Upper lobe of left lung (tissue), 6 donors: ENCODE data around the gene TMED7. TPM values are rescaled to one million over a fixed set of nuclear protein-coding genes. Genes with fewer than 3 reads are reported as not detected.

Experiments
- ATAC-seq, 2 donors: fragments of 200-7000 bp; cut with Tn5 transposase; one replicate each; pipeline ENCODE4 v1.9.1; 2022; ENCODE audit warnings: mild to moderate bottlenecking in 2 of 2, moderate library complexity in 2 of 2; ENCODE audit not compliant: low FRiP score in 2 of 2
- DNase-seq, 2 donors: peaks; one replicate each; pipeline ENCODE4 v3.0.0-alpha.2; 2019 to 2020
- H3K27ac ChIP-seq, 4 donors: fragments of 200-600 bp; sonication (generic); one replicate each; pipeline ENCODE4 v1.5.1; 2016 to 2019
- H3K27me3 ChIP-seq, 4 donors: fragments of 200-600 bp; sonication (generic); one replicate each; pipeline ENCODE4 v1.5.1; 2017 to 2019
- H3K36me3 ChIP-seq, 4 donors: fragments of 200-600 bp; sonication (generic); one replicate each; pipeline ENCODE4 v1.5.1; 2016 to 2019
- H3K4me1 ChIP-seq, 4 donors: fragments of 200-600 bp; sonication (generic); one replicate each; pipeline ENCODE4 v1.5.1; 2018 to 2019
- H3K4me3 ChIP-seq, 4 donors: fragments of 200-600 bp; sonication (generic); one replicate each; pipeline ENCODE4 v1.5.1; 2017 to 2019; ENCODE audit warnings: mild to moderate bottlenecking in 2 of 4, moderate library complexity in 1 of 4
- H3K9me3 ChIP-seq, 4 donors: fragments of 200-600 bp; sonication (generic); one replicate each; pipeline ENCODE4 v1.5.1; 2018 to 2019
- EP300 ChIP-seq, 4 donors: sonication (generic); formaldehyde crosslinking; IDR thresholded peaks; one replicate each; pipeline ENCODE4 v1.5.1; 2017; ENCODE audit warnings: antibody characterized with exemption in 4 of 4, control low read depth in 2 of 4
- POLR2A ChIP-seq, 4 donors: fragments of 450-650 bp; IDR thresholded peaks; one replicate each; pipeline ENCODE4 v1.5.1; 2016 to 2017; ENCODE audit warnings: antibody characterized with exemption in 4 of 4, mild to moderate bottlenecking in 2 of 4
- POLR2AphosphoS5 ChIP-seq, 2 donors: sonication (generic); formaldehyde crosslinking; IDR thresholded peaks; one replicate each; pipeline ENCODE4 v1.5.1; 2017; ENCODE audit warnings: antibody characterized with exemption in 2 of 2
- WGBS, 2 donors: methylation state at CpG; one replicate each; pipeline ENCODE4 v1.1.5; 2017 to 2018; 5-methylcytosine and 5-hydroxymethylcytosine counted together
- total RNA-seq, 6 donors: library from RNA; depleted of rRNA in 4 of 6; stranded (reverse); fragments of >200 nt in 4 of 6; gene quantifications; one replicate each; pipeline versions ENCODE4 v1.1.0 to v1.2.1, GENCODE V29; 2016 to 2021
- TF ChIP-seq, protein P1 (sequence below), 6 experiments: fragments of 450-650 bp in 4 of 6; fragments of 200-600 bp in 2 of 6; sonication (generic) in 2 of 6; IDR thresholded peaks; one replicate each; pipeline ENCODE4 v1.5.1; 2016 to 2019; ENCODE audit warnings: antibody characterized with exemption in 6 of 6
- donor health status: DM: no; HTN: no; CAD: no; lungs with moderate emphysema.
- donor health status: DM: no; HTN: yes; CAD: no; lungs with severe emphysema.

Gene TMED7
- total RNA-seq, 6 donors from 2014 or later, result 16.8 to 116 (median 99.6) TPM

DNA sequence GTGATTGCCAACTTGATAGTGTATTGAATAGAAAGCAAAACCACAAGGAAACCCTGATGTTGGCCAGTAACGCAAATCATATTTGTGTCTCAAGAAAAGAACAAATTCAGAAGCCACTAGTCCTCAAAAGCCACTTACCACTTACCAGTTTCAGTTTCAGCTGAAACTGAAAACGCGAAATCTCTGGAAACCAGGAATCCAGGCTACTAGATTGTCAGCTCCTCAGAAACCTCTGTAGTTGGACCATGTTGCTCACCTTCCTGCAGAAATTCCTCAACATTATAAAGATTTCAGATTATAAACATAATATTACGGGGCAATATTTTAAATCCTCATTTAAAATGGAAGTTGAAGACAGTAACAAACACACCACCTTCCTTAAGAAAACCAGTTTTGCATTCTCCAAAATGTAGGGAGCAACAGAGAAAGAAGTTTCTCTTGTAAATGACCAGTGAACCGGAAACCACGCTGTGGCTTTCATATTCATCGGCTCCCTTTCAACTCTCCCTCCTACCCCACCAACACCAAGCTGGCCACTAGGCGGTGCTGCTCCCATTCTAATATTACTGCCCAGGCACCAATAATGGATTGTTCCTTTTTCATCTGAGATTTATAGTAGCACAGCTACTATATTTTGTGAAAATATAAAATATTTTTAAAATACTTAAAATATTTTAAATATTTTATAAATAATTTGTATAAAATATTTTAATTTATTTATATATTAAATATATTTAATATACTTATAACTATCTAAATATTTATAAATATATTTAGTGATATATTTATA lies 8.7 kb upstream of the TMED7 start:
- H3K27ac ChIP-seq, result peak overlapping the region; percentile 11 to 80 (median 78)
- H3K36me3 ChIP-seq, result no peaks in the 10 kb centered on the region
- no peaks in the 10 kb centered on the region for H3K9me3 ChIP-seq
- WGBS, 2 donors, result 2 to 3% methylated on average over 8 of the region's 8 CpGs
- no peak for TF ChIP-seq POLR2A (IDR thresholded peaks at IDR 0.05)
- TF ChIP-seq, protein P1, sequence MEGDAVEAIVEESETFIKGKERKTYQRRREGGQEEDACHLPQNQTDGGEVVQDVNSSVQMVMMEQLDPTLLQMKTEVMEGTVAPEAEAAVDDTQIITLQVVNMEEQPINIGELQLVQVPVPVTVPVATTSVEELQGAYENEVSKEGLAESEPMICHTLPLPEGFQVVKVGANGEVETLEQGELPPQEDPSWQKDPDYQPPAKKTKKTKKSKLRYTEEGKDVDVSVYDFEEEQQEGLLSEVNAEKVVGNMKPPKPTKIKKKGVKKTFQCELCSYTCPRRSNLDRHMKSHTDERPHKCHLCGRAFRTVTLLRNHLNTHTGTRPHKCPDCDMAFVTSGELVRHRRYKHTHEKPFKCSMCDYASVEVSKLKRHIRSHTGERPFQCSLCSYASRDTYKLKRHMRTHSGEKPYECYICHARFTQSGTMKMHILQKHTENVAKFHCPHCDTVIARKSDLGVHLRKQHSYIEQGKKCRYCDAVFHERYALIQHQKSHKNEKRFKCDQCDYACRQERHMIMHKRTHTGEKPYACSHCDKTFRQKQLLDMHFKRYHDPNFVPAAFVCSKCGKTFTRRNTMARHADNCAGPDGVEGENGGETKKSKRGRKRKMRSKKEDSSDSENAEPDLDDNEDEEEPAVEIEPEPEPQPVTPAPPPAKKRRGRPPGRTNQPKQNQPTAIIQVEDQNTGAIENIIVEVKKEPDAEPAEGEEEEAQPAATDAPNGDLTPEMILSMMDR (IDR thresholded peaks at IDR 0.05), result peak; percentile 72 to 91 (median 84)
- no peak for TF ChIP-seq POLR2AphosphoS5 (IDR thresholded peaks at IDR 0.05)
- no peak for TF ChIP-seq EP300 (IDR thresholded peaks at IDR 0.05)
- peak overlapping the region in 3 of 4 donors; percentile 33 to 43 (median 35) for H3K4me3 ChIP-seq
- DNase-seq (peak in 1 of 2 donors; percentile 87), ATAC-seq (peak; percentile 94 to 97)
- no peaks in the 10 kb centered on the region for H3K27me3 ChIP-seq
- H3K4me1 ChIP-seq, result peaks cover 0 to 6% (median 4%) of the 10 kb centered on the region in 4 donors

DNA sequence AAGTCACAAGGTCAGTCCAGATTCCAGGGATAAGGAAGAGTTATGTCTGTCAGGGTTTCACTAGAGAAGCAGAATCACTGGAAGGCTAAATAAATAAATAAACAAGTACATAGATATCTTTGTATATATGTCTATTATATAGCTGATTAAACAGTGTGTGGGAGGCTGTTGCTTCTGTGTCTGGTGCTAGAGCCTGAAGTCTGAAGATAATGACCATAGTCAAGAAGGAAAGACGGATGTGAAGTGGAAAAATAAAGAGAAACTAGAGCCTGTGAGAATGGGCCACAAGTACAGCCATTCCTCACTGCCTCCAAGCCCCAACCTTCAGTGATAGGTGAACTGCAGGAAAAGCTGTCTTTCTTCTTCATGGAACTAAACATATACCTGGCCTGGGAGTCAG lies 4.1 kb upstream of the TMED7 start:
- DNase-seq, result no peak
- TF ChIP-seq EP300 (IDR thresholded peaks at IDR 0.05), result no peak
- no peak for TF ChIP-seq POLR2A (IDR thresholded peaks at IDR 0.05)
- TF ChIP-seq, protein P1 (IDR thresholded peaks at IDR 0.05), result no peak
- TF ChIP-seq POLR2AphosphoS5 (IDR thresholded peaks at IDR 0.05), result no peak
- no peak overlapping the region for H3K27ac ChIP-seq
- no peak overlapping the region for H3K4me3 ChIP-seq
- 87 to 97% methylated on average over 1 of the region's 1 CpG for WGBS, 2 donors
- no peaks in the 10 kb centered on the region for H3K36me3 ChIP-seq
- no peaks in the 10 kb centered on the region for H3K27me3 ChIP-seq
- no peak for ATAC-seq
- H3K4me1 ChIP-seq, result peaks cover 3 to 8% (median 5%) of the 10 kb centered on the region in 4 donors
- no peaks in the 10 kb centered on the region for H3K9me3 ChIP-seq

DNA sequence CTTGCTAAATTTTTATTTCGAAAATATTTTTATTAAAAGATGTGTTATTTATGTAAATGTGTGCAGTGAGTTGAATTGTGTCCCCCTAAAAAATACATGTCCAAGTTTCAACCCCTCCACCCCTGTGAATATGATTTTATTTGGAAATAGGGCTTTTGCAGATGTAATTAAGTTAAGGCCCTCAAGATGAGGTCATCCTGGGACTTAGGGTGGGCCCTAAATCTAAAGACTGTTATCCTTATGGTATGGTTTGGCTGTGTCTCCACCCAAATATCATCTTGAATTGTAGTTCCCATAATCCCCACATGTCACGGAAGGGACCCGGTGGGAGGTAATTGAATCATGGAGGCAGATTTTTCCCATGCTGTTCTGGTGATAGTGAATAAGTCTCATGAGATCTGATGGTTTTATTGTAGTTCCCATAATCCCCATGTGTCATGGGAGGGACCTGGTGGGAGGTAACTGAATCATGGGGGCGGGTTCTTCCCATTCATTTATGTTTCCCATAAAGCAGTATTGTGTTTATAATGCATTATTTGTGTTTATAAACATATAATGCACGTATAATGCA lies 1.5 kb upstream of the TMED7 start:
- no peak overlapping the region for H3K4me3 ChIP-seq
- 73 to 77% methylated on average over 5 of the region's 5 CpGs for WGBS, 2 donors
- H3K9me3 ChIP-seq, result no peaks in the 10 kb centered on the region
- TF ChIP-seq POLR2AphosphoS5 (IDR thresholded peaks at IDR 0.05) (no peak), EP300 (IDR thresholded peaks at IDR 0.05) (no peak), POLR2A (IDR thresholded peaks at IDR 0.05) (no peak)
- TF ChIP-seq, protein P1 (IDR thresholded peaks at IDR 0.05), result no peak
- H3K4me1 ChIP-seq, result peaks cover 22 to 29% (median 25%) of the 10 kb centered on the region in 4 donors
- H3K36me3 ChIP-seq, result peaks cover 0 to 6% (median 0%) of the 10 kb centered on the region in 4 donors
- DNase-seq, result no peak
- no peak for ATAC-seq
- no peak overlapping the region for H3K27ac ChIP-seq
- H3K27me3 ChIP-seq, result no peaks in the 10 kb centered on the region

DNA sequence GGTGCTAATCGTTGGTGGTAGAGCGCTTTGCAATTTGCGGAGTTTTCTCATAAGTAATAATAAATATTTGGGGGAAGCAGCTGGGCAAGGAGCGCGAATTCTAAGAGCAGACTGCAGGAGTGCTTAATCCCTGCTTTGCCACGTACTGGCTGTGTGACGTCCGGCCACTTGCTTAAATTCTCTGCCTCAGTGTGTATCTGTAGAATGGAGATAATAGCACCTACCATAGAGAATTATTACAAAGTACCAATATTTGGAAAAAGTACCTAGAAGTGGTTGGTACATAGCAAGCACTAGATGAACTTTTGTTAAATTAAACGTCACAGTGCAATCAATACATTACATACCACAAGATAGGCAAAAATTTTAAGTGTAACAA lies 598 bp upstream of the TMED7 start:
- ATAC-seq, result peak; percentile 41 to 43
- peaks cover 22 to 31% (median 29%) of the 10 kb centered on the region in 4 donors for H3K4me1 ChIP-seq
- no peak for TF ChIP-seq POLR2A (IDR thresholded peaks at IDR 0.05)
- no peak for TF ChIP-seq EP300 (IDR thresholded peaks at IDR 0.05)
- TF ChIP-seq, protein P1 (IDR thresholded peaks at IDR 0.05), result no peak
- no peak for TF ChIP-seq POLR2AphosphoS5 (IDR thresholded peaks at IDR 0.05)
- 0 to 1% methylated on average over 9 of the region's 9 CpGs for WGBS, 2 donors
- no peaks in the 10 kb centered on the region for H3K9me3 ChIP-seq
- peak overlapping the region; percentile 89 to 98 (median 96) for H3K27ac ChIP-seq
- H3K27me3 ChIP-seq, result no peaks in the 10 kb centered on the region
- peaks cover 0 to 7% (median 0%) of the 10 kb centered on the region in 4 donors for H3K36me3 ChIP-seq
- DNase-seq, result no peak
- peak overlapping the region; percentile 20 to 88 (median 73) for H3K4me3 ChIP-seq
